Lower lobe of right lung (tissue), 2 donors: ENCODE data around the gene HSD17B3. TPM values are rescaled to one million over a fixed set of nuclear protein-coding genes. Genes with fewer than 3 reads are reported as not detected.
A peak's percentile ranks its signal among the peaks of the same experiment; 100 is the strongest.

ENCODE experiments used
- ATAC-seq, 2 donors: fragments of 200-7000 bp; cut with Tn5 transposase; one replicate each; pipeline ENCODE4 v1.9.1; 2020 to 2022; ENCODE audit warnings: mild to moderate bottlenecking in 2 of 2, moderate library complexity in 2 of 2
- DNase-seq: peaks from one replicate; pipeline ENCODE4 v3.0.0-alpha.2; 2020
- H3K27ac ChIP-seq: fragments of 200-600 bp; one replicate; pipeline ENCODE4 v1.8.0; 2022
- H3K27me3 ChIP-seq: fragments of 200-600 bp; one replicate; pipeline ENCODE4 v1.8.0; 2022; ENCODE audit warnings: low read depth
- H3K36me3 ChIP-seq: fragments of 200-600 bp; one replicate; pipeline ENCODE4 v1.8.0; 2022; ENCODE audit warnings: mild to moderate bottlenecking
- H3K4me1 ChIP-seq: fragments of 200-600 bp; one replicate; pipeline ENCODE4 v1.8.0; 2022
- H3K4me3 ChIP-seq: fragments of 200-600 bp; one replicate; pipeline ENCODE4 v1.8.0; 2022; ENCODE audit warnings: mild to moderate bottlenecking
- H3K9me3 ChIP-seq: fragments of 200-600 bp; one replicate; pipeline ENCODE4 v1.8.0; 2022
- CTCF ChIP-seq: fragments of 200-600 bp; IDR thresholded peaks from one replicate; pipeline ENCODE4 v1.8.0; 2022; ENCODE audit warnings: antibody characterized with exemption, mild to moderate bottlenecking
- intact Hi-C: fragments of 100-400 bp; cut with DNase I; formaldehyde crosslinking; loops from one replicate; pipeline ENCODE4 v1.11.0; 2022
- total RNA-seq: library from RNA; stranded (reverse); fragmentation: NEBNext Ultra II Directional; extraction: Animal tissue kit (Norgen Biotek cat#: 25700); gene quantifications from one replicate; pipeline ENCODE4 v1.2.1, GENCODE V29; 2021
- donor health status: DM: no; HTN: yes; CAD: no; lungs with severe emphysema.

The HSD17B3 gene
- total RNA-seq, 1 donor from 2014 or later, result 1.1 TPM

DNA sequence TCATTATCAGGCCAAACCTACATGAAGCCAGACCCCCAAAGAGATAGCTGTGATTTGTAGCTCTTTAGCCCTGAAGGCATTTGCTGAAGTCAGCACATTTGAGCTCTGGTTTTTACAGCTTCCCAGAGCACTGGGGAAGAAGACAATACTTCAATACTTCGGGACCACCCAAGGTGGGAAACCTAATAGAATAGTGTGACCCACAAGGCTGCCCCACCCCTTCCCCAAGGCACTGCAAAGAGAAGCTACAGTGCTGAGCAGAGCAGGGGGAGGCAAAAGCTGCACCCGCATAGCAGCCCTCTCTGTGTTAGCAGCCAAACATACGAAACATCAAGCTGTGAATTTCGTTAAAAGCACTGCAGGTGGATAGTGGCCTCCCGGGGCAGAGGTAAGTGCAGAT, 87.3 kb downstream of the HSD17B3 start:
- peaks cover 26% of the 10 kb centered on the region for H3K4me1 ChIP-seq
- no peak for TF ChIP-seq CTCF
- H3K4me3 ChIP-seq, result no peak overlapping the region
- H3K27ac ChIP-seq, result no peak overlapping the region
- H3K9me3 ChIP-seq, result no peaks in the 10 kb centered on the region
- DNase-seq (no peak), ATAC-seq (no peak)
- H3K27me3 ChIP-seq, result peaks cover 7% of the 10 kb centered on the region
- no peaks in the 10 kb centered on the region for H3K36me3 ChIP-seq
- intact Hi-C loops, result no loop called here

GRCh38 chr9:96209407-96210271, 92.3 kb downstream of the HSD17B3 start:
- Histone ChIP-seq H3K4me1 (no peaks in the 10 kb centered on the region), H3K4me3 (no peak overlapping the region), H3K27ac (no peak overlapping the region), H3K27me3 (no peaks in the 10 kb centered on the region), H3K9me3 (no peaks in the 10 kb centered on the region), H3K36me3 (no peaks in the 10 kb centered on the region)
- ATAC-seq (no peak), DNase-seq (no peak)
- TF ChIP-seq CTCF, result no peak
- intact Hi-C loops, result no loop called here

- no peak for TF ChIP-seq CTCF
- intact Hi-C loops, result no loop called here
- Histone ChIP-seq H3K9me3 (no peaks in the 10 kb centered on the region), H3K27me3 (no peaks in the 10 kb centered on the region), H3K4me1 (no peaks in the 10 kb centered on the region), H3K4me3 (no peak overlapping the region), H3K27ac (no peak overlapping the region), H3K36me3 (no peaks in the 10 kb centered on the region)
- DNase-seq (no peak), ATAC-seq (no peak)
Measured at GRCh38 chr9:96206156-96206751, 95.7 kb downstream of the HSD17B3 start.

DNA sequence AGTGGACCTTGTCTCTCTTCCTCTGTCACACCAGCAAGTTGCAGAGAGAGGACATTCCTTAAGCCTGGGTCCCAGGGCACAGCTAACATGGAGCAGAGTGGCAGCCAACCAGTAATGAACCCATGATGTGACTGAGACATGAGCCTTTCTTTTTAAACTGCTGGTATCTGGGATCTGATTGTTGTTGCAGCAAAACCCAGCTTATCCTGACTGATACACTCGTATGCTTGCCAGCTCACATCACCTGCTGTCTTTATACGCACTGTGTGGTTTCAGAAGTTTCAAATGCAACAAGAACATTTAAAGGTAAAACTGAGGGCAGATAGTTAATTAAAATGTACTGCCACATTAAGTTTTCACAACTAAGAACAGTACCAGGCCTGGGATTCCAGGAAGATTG, 97.1 kb downstream of the HSD17B3 start:
- no peaks in the 10 kb centered on the region for H3K36me3 ChIP-seq
- no peak overlapping the region for H3K4me3 ChIP-seq
- intact Hi-C loops, result no loop called here
- no peak for DNase-seq
- no peak overlapping the region for H3K27ac ChIP-seq
- no peak for ATAC-seq
- H3K9me3 ChIP-seq, result no peaks in the 10 kb centered on the region
- H3K27me3 ChIP-seq, result no peaks in the 10 kb centered on the region
- TF ChIP-seq CTCF, result no peak
- no peaks in the 10 kb centered on the region for H3K4me1 ChIP-seq

DNA sequence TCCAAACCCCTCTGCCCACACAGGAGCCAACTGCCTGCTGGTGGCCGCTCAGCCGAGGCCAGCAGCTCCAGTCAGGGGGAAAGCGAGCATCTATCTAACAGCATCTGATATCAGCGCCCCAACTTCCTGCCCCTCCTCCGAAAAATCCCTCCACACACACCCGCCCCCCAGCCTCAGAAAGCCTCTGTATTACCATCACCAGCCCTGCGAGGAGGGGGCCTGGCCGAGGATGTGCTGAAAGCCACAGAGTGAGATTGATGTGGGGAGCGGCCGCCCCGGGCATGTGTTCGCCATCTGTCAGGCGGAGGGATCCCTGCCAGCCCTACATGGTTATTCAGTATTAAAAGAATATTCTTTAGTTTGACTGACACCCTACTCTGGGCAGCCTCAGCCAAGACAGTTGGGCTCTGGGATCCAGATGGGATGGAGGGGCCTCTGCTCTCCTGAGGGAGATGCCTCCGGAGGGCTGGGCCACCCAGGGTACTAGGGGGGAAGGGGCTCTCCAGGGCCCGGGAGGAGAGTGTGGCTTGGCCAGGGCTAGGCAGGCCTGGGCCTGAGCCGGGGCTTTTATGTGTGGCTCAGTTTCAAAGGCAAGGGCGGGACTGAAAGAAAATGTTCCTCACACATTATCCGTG, 98.0 kb downstream of the HSD17B3 start:
- Histone ChIP-seq H3K36me3 (no peaks in the 10 kb centered on the region), H3K27ac (no peak overlapping the region), H3K4me3 (no peak overlapping the region), H3K9me3 (no peaks in the 10 kb centered on the region), H3K4me1 (no peaks in the 10 kb centered on the region), H3K27me3 (no peaks in the 10 kb centered on the region)
- no peak for DNase-seq
- ATAC-seq, result peak; percentile 20 to 26
- no peak for TF ChIP-seq CTCF
- intact Hi-C loops, result no loop called here
